Duodenal mucosa (tissue), 2 donors: ENCODE results near the gene FER1L5.

Experiments used
- H3K27ac ChIP-seq: one replicate; pipeline ENCODE4 v1.7.0; 2013; ENCODE audit warnings: low read depth, low read length
- H3K27me3 ChIP-seq, 2 donors: one replicate each; pipeline ENCODE4 v1.7.0; 2013; ENCODE audit warnings: low read length in 2 of 2, control low read depth in 1 of 2; ENCODE audit not compliant: insufficient read depth in 2 of 2, control insufficient read depth in 1 of 2
- H3K36me3 ChIP-seq, 2 donors: one replicate each; pipeline ENCODE4 v1.7.0; 2013; ENCODE audit warnings: low read length in 2 of 2, control low read depth in 1 of 2; ENCODE audit not compliant: insufficient read depth in 2 of 2, control insufficient read depth in 1 of 2
- H3K4me1 ChIP-seq, 2 donors: one replicate each; pipeline ENCODE4 v1.7.0; 2013; ENCODE audit warnings: low read length in 2 of 2, control low read depth in 1 of 2; ENCODE audit not compliant: insufficient read depth in 2 of 2, control insufficient read depth in 1 of 2
- H3K4me3 ChIP-seq, 2 donors: one replicate each; pipeline ENCODE4 v1.7.0; 2013; ENCODE audit warnings: low read length in 2 of 2, low read depth in 1 of 2
- H3K9ac ChIP-seq, 2 donors: one replicate each; pipeline ENCODE4 v1.7.0; 2013; ENCODE audit warnings: low read length in 2 of 2, low read depth in 1 of 2
- H3K9me3 ChIP-seq, 2 donors: one replicate each; pipeline ENCODE4 v1.7.0; 2013; ENCODE audit warnings: low read length in 2 of 2, control low read depth in 1 of 2; ENCODE audit not compliant: control insufficient read depth in 1 of 2

FER1L5 gene

GRCh38 chr2:96616128-96616527, 26.4 kb upstream of the FER1L5 start:
- Histone ChIP-seq H3K9ac (no peak overlapping the region), H3K9me3 (no peaks in the 10 kb centered on the region), H3K27me3 (no peaks in the 10 kb centered on the region), H3K27ac (no peak overlapping the region), H3K4me3 (no peak overlapping the region), H3K36me3 (peaks cover 42 to 55% of the 10 kb centered on the region in 2 donors), H3K4me1 (no peaks in the 10 kb centered on the region)

- no peaks in the 10 kb centered on the region for H3K9me3 ChIP-seq
Observed at GRCh38 chr2:96616535-96616934, 26.0 kb upstream of the FER1L5 start.

DNA sequence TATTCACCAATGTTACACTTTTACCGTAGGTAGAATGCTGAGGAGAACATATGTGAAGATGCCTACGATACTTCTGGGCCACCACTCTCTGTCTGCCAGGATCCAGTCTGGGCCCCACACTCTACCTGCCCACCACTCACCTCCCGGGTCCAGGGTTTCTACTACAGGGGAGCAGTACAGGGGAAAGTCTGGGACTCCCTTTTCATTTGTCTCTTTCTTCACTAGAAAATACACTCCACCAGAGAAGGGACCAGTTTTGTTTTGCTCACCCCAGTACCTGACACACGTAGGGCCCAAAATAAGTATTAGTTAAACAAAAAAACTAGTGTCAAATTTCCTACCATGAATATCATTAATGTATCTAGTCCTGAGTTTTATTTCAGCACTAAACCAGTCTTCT, 25.6 kb upstream of the FER1L5 start:
- no peaks in the 10 kb centered on the region for H3K4me1 ChIP-seq
- H3K9ac ChIP-seq, result no peak overlapping the region
- no peaks in the 10 kb centered on the region for H3K27me3 ChIP-seq
- H3K36me3 ChIP-seq, result peaks cover 35 to 46% of the 10 kb centered on the region in 2 donors
- no peak overlapping the region for H3K4me3 ChIP-seq
- H3K9me3 ChIP-seq, result no peaks in the 10 kb centered on the region
- H3K27ac ChIP-seq, result no peak overlapping the region

More at GRCh38 chr2:96616535-96616934, 26.0 kb upstream of the FER1L5 start:
- H3K4me3 ChIP-seq, result no peak overlapping the region
- peaks cover 38 to 50% of the 10 kb centered on the region in 2 donors for H3K36me3 ChIP-seq
- H3K27ac ChIP-seq, result no peak overlapping the region
- H3K27me3 ChIP-seq, result no peaks in the 10 kb centered on the region
- H3K9ac ChIP-seq, result no peak overlapping the region
- no peaks in the 10 kb centered on the region for H3K4me1 ChIP-seq

DNA sequence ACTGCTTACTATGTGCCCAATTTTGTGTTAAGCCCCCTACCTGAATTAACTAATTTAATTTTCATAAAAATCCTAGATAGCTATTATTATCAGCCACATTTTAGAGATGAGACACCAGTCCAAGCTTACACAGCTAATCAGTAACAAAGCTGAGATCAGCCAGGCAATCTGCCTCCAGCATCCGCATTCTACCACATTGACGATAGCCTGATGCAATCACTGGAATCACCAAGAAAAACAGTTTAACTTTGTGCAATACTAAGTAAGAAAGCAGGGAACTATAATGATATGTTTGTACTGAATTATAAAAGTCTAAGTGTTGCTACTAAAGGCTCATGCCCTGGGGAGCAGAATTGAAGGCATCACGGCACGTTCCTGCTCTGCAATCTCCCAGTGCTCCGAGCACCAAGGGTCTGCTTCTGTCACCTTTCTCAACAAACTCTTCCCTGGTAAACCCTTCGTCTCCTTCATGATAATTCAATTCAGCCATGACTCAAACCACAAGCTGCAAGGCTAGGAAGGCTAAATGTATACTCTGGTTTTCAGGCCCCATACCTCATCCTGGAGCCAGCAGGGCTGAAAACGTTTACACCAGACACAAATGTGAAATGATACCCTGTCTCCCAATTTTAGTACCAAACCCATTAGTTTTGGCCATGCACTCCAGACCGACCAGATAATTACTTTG, 23.8 kb upstream of the FER1L5 start:
- no peak overlapping the region for H3K9ac ChIP-seq

DNA sequence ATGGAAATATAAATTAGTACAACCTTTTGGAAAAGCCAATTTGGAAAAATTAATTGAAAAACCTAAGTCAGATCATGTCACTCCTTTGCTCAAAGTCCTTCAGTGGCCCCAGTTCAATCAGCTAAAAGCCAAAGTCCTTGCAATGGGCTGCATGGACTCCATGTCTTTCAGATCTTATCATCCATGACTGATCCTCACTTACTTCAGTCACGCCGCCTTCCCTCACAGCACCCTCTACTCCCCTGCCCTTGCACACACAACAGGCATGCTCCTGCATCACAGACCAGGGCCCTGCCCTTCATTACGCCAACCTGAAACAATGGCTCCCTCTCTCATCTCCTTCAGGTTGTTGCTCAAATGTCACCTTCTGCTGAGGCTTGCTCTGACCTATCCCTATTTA, 20.0 kb upstream of the FER1L5 start:
- peaks cover 0 to 26% of the 10 kb centered on the region in 2 donors for H3K4me1 ChIP-seq
- H3K4me3 ChIP-seq, result no peak overlapping the region
- H3K36me3 ChIP-seq, result peaks cover 12 to 27% of the 10 kb centered on the region in 2 donors
- H3K27me3 ChIP-seq, result no peaks in the 10 kb centered on the region
- no peak overlapping the region for H3K27ac ChIP-seq
- H3K9ac ChIP-seq, result no peak overlapping the region
- H3K9me3 ChIP-seq, result no peaks in the 10 kb centered on the region

More for the DNA sequence above, 23.8 kb upstream of the FER1L5 start:
- no peaks in the 10 kb centered on the region for H3K27me3 ChIP-seq
- H3K4me1 ChIP-seq, result peaks cover 0 to 8% of the 10 kb centered on the region in 2 donors
- no peak overlapping the region for H3K4me3 ChIP-seq
- no peak overlapping the region for H3K27ac ChIP-seq
- H3K36me3 ChIP-seq, result peaks cover 27 to 32% of the 10 kb centered on the region in 2 donors
- no peaks in the 10 kb centered on the region for H3K9me3 ChIP-seq

GRCh38 chr2:96623116-96623515, 19.4 kb upstream of the FER1L5 start:
- Histone ChIP-seq H3K27ac (no peak overlapping the region), H3K36me3 (peaks cover 12 to 30% of the 10 kb centered on the region in 2 donors), H3K4me3 (no peak overlapping the region), H3K9me3 (no peaks in the 10 kb centered on the region), H3K9ac (no peak overlapping the region), H3K4me1 (peaks cover 4 to 32% of the 10 kb centered on the region in 2 donors), H3K27me3 (no peaks in the 10 kb centered on the region)

GRCh38 chr2:96625571-96626552, 16.7 kb upstream of the FER1L5 start:
- no peak overlapping the region for H3K27ac ChIP-seq
- H3K4me3 ChIP-seq, result no peak overlapping the region
- H3K4me1 ChIP-seq, result peaks cover 6 to 33% of the 10 kb centered on the region in 2 donors
- no peak overlapping the region for H3K9ac ChIP-seq
- no peaks in the 10 kb centered on the region for H3K9me3 ChIP-seq
- peaks cover 8 to 31% of the 10 kb centered on the region in 2 donors for H3K36me3 ChIP-seq
- H3K27me3 ChIP-seq, result no peaks in the 10 kb centered on the region

DNA sequence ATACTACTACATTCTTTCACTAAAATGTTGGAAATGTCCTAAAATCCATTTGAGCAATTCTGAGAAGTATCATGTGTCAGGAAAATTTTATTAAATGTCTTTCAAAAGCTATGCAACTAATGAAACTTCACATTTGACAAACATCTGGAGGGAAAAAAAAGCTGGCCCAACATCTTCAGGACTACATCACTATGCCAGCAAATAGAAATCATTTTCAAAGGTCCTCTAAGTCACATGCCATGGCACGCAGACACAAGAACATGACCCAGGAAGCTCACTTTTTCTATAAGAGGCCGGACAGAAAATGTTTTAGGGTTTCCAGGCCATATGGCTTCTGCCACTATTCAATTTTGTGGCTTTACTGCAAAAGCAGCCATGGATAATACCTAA, 16.0 kb upstream of the FER1L5 start:
- no peak overlapping the region for H3K27ac ChIP-seq
- H3K4me1 ChIP-seq, result peaks cover 6 to 33% of the 10 kb centered on the region in 2 donors
- H3K36me3 ChIP-seq, result peaks cover 14 to 37% of the 10 kb centered on the region in 2 donors

GRCh38 chr2:96631804-96632435, 10.6 kb upstream of the FER1L5 start:
- Histone ChIP-seq H3K4me1 (peaks cover 21 to 28% of the 10 kb centered on the region in 2 donors), H3K27me3 (no peaks in the 10 kb centered on the region), H3K27ac (no peak overlapping the region), H3K9ac (no peak overlapping the region), H3K36me3 (peaks cover 14 to 33% of the 10 kb centered on the region in 2 donors), H3K9me3 (no peaks in the 10 kb centered on the region), H3K4me3 (no peak overlapping the region)

More for the DNA sequence above, 16.0 kb upstream of the FER1L5 start:
- H3K27me3 ChIP-seq, result no peaks in the 10 kb centered on the region
- H3K9me3 ChIP-seq, result no peaks in the 10 kb centered on the region
- no peak overlapping the region for H3K9ac ChIP-seq
- no peak overlapping the region for H3K4me3 ChIP-seq
